ENCODE data around the gene YJEFN3. TPM values are rescaled to one million over a fixed set of nuclear protein-coding genes. Genes with fewer than 3 reads are reported as not detected.

Gene YJEFN3
- total RNA-seq, 1 donor from 2014 or later: 2.1 TPM

GRCh38 chr19:19563348-19563848 is 34.7 kb downstream of the YJEFN3 start:
- no peak for DNase-seq (ENCODE audit: low read depth)
- no peaks in the 10 kb centered on the region for H3K36me3 ChIP-seq (ENCODE audit: control insufficient read depth, insufficient read depth, low read length)
- TF ChIP-seq, protein P1, sequence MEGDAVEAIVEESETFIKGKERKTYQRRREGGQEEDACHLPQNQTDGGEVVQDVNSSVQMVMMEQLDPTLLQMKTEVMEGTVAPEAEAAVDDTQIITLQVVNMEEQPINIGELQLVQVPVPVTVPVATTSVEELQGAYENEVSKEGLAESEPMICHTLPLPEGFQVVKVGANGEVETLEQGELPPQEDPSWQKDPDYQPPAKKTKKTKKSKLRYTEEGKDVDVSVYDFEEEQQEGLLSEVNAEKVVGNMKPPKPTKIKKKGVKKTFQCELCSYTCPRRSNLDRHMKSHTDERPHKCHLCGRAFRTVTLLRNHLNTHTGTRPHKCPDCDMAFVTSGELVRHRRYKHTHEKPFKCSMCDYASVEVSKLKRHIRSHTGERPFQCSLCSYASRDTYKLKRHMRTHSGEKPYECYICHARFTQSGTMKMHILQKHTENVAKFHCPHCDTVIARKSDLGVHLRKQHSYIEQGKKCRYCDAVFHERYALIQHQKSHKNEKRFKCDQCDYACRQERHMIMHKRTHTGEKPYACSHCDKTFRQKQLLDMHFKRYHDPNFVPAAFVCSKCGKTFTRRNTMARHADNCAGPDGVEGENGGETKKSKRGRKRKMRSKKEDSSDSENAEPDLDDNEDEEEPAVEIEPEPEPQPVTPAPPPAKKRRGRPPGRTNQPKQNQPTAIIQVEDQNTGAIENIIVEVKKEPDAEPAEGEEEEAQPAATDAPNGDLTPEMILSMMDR (IDR thresholded peaks at IDR 0.05; ENCODE audit: insufficient read depth, low read length, poor library complexity, severe bottlenecking): no peak
- no peaks in the 10 kb centered on the region for H3K27me3 ChIP-seq (ENCODE audit: control insufficient read depth, insufficient read depth, low read length)
- no peak overlapping the region for H3K4me3 ChIP-seq (ENCODE audit: low read depth, low read length)

- Histone ChIP-seq H3K27me3 (ENCODE audit: control insufficient read depth, insufficient read depth, low read length) (no peaks in the 10 kb centered on the region), H3K4me3 (ENCODE audit: low read depth, low read length) (no peak overlapping the region), H3K36me3 (ENCODE audit: control insufficient read depth, insufficient read depth, low read length) (no peaks in the 10 kb centered on the region)
- TF ChIP-seq, protein P1 (IDR thresholded peaks at IDR 0.05; ENCODE audit: insufficient read depth, low read length, poor library complexity, severe bottlenecking): no peak
- no peak for DNase-seq (ENCODE audit: low read depth)
These were observed 37.6 kb downstream of the YJEFN3 start for GRCh38 chr19:19566306-19566705.

DNA sequence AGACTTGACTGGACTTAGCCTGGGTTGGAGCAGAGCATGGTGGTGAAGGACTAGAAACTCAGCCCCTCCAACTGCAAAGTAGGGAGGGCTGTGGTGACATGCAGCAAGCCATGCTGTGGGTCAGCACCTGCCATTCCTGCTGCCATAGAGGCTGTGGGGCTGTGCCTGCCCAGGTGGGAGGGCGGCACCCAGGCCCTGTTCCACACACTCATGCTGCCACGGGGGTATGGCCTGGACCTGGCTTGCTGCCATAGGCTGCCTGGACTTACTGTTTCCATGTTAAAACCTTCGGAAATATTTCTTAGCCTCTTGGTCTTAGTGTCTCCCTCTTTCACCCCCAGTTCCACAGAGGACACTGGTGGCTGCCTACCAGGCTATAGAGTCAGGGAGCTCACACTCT is 38.7 kb downstream of the YJEFN3 start:
- H3K36me3 ChIP-seq (ENCODE audit: control insufficient read depth, insufficient read depth, low read length): no peaks in the 10 kb centered on the region
- no peaks in the 10 kb centered on the region for H3K27me3 ChIP-seq (ENCODE audit: control insufficient read depth, insufficient read depth, low read length)
- TF ChIP-seq, protein P1 (IDR thresholded peaks at IDR 0.05; ENCODE audit: insufficient read depth, low read length, poor library complexity, severe bottlenecking): no peak
- DNase-seq (ENCODE audit: low read depth): no peak
- H3K4me3 ChIP-seq (ENCODE audit: low read depth, low read length): no peak overlapping the region

DNA sequence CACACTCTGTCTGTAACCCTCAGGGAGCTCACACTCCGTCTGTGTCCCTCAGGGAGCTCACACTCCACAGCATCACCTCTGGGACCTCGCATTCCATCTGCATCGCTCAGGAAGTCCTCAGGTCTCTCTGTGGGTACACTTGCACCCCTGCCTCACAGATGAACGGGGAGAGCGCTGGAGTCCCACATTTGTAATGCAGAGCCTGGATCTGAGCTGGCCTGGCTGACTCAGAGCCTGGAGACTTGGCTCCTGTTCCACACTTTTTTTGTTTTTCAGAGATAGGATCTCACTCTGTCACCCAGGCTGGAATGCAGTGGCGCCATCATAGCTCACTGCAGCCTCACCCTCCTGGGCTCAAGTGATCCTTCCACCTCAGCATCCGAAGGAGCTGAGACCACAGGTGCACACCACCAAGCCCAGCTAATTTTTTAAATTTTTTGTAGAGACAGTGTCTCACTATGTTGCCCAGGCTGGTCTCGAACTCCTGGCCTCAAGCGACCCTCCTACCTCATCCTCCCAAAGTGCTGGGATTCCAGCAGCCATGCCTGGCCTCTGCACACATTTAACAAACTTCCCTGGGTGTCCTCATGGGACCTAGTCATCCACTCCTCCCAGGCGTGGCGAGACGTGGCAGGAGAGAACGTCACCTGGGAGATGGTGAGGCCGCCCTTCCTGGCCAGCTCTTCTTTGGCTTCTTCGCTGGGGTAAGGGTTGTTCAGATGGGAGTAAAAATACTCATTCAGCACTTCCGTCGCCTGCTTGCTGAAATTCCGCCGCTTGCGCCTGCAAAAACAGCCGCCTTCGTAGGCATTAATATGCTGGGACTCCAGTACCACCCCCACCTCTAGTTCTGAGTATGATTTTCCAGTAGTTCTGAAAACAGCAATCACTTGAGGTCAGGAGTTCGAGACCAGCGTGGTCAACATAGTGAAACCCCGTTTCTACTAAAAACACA is 40.4 kb downstream of the YJEFN3 start:
- DNase-seq (ENCODE audit: low read depth): no peak
- TF ChIP-seq, protein P1 (IDR thresholded peaks at IDR 0.05; ENCODE audit: insufficient read depth, low read length, poor library complexity, severe bottlenecking): no peak
- Histone ChIP-seq H3K36me3 (ENCODE audit: control insufficient read depth, insufficient read depth, low read length) (no peaks in the 10 kb centered on the region), H3K4me3 (ENCODE audit: low read depth, low read length) (no peak overlapping the region), H3K27me3 (ENCODE audit: control insufficient read depth, insufficient read depth, low read length) (no peaks in the 10 kb centered on the region)

- TF ChIP-seq, protein P1 (IDR thresholded peaks at IDR 0.05; ENCODE audit: insufficient read depth, low read length, poor library complexity, severe bottlenecking): no peak
- no peaks in the 10 kb centered on the region for H3K27me3 ChIP-seq (ENCODE audit: control insufficient read depth, insufficient read depth, low read length)
- H3K4me3 ChIP-seq (ENCODE audit: low read depth, low read length): no peak overlapping the region
- H3K36me3 ChIP-seq (ENCODE audit: control insufficient read depth, insufficient read depth, low read length): no peaks in the 10 kb centered on the region
- DNase-seq (ENCODE audit: low read depth): no peak
These were observed 41.9 kb downstream of the YJEFN3 start for GRCh38 chr19:19570571-19570970.

All from kidney epithelial cell (primary cell).